ENCODE data around the gene RAB27A.
A peak's percentile ranks its signal among the peaks of the same experiment; 100 is the strongest.

RAB27A gene

GRCh38 chr15:55222588-55222987 is 67.0 kb downstream of the RAB27A start:
- DNase-seq (ENCODE audit: low read depth in 2 of 2) = no peak

- DNase-seq (ENCODE audit: low read depth in 2 of 2) = no peak
These were observed 68.3 kb downstream of the RAB27A start for GRCh38 chr15:55221090-55222011.

- no peak for DNase-seq (ENCODE audit: low read depth in 2 of 2)
These were observed 69.0 kb downstream of the RAB27A start for GRCh38 chr15:55220606-55221005.

- DNase-seq (ENCODE audit: low read depth in 2 of 2) = no peak
These were observed 71.6 kb downstream of the RAB27A start for GRCh38 chr15:55218056-55218455.

- no peak for DNase-seq (ENCODE audit: low read depth in 2 of 2)
These were observed 85.1 kb downstream of the RAB27A start for GRCh38 chr15:55204464-55204863.

- DNase-seq (ENCODE audit: low read depth in 2 of 2) = no peak
These were observed 87.4 kb downstream of the RAB27A start for GRCh38 chr15:55202206-55202605.

GRCh38 chr15:55198706-55199105 is 90.9 kb downstream of the RAB27A start:
- DNase-seq (ENCODE audit: low read depth in 2 of 2) = no peak

GRCh38 chr15:55197719-55198118 is 91.9 kb downstream of the RAB27A start:
- DNase-seq (ENCODE audit: low read depth in 2 of 2) = no peak

GRCh38 chr15:55197362-55197705 is 92.3 kb downstream of the RAB27A start:
- DNase-seq (ENCODE audit: low read depth in 2 of 2) = no peak

GRCh38 chr15:55196458-55197361 is 92.9 kb downstream of the RAB27A start, which contains the start of gene RSL24D1:
TSS of gene RSL24D1 (minus strand) at chr15:55196941. CDS start at chr15:55196890, 51 bp downstream.
- DNase-seq (ENCODE audit: low read depth in 2 of 2) = peak; percentile 84 to 92

- DNase-seq (ENCODE audit: low read depth in 2 of 2) = no peak
These were observed 93.6 kb downstream of the RAB27A start for GRCh38 chr15:55195996-55196395.

- DNase-seq (ENCODE audit: low read depth in 2 of 2) = no peak
These were observed 95.4 kb downstream of the RAB27A start for GRCh38 chr15:55194256-55194655.

GRCh38 chr15:55186331-55186730 is 103.3 kb downstream of the RAB27A start:
- no peak for DNase-seq (ENCODE audit: low read depth in 2 of 2)

GRCh38 chr15:55183679-55184078 is 105.9 kb downstream of the RAB27A start:
- no peak for DNase-seq (ENCODE audit: low read depth in 2 of 2)

GRCh38 chr15:55179141-55179540 is 110.5 kb downstream of the RAB27A start:
- DNase-seq (ENCODE audit: low read depth in 2 of 2) = no peak

- no peak for DNase-seq (ENCODE audit: low read depth in 2 of 2)
These were observed 119.3 kb downstream of the RAB27A start for GRCh38 chr15:55170361-55170760.

GRCh38 chr15:55168350-55168974 is 121.2 kb downstream of the RAB27A start:
- peak in 1 of 2 donors; percentile 17 for DNase-seq (ENCODE audit: low read depth in 2 of 2)

GRCh38 chr15:55164284-55164683 is 125.3 kb downstream of the RAB27A start:
- no peak for DNase-seq (ENCODE audit: low read depth in 2 of 2)
